Measurements from ENCODE around the gene APRT.

- TF ChIP-seq ATF3 (IDR thresholded peaks at IDR 0.05; ENCODE audit: insufficient read depth, low read depth, low read length): no peak
- no peak for TF ChIP-seq CTCF (IDR thresholded peaks at IDR 0.05; ENCODE audit: control extremely low read depth in 1 of 3, insufficient read depth in 1 of 3, low read depth in 1 of 3, low read length in 3 of 3)
- no peak for TF ChIP-seq CHD7 (IDR thresholded peaks at IDR 0.05; ENCODE audit: insufficient replicate concordance, low read length)
- no peak for TF ChIP-seq POLR2AphosphoS5 (IDR thresholded peaks at IDR 0.05; ENCODE audit: low read depth, low read length)
- TF ChIP-seq POLR2A (IDR thresholded peaks at IDR 0.05; ENCODE audit: control extremely low read depth in 1 of 2, low read depth in 2 of 2, low read length in 2 of 2): no peak
Observed at GRCh38 chr16:88838566-88838965, 26.8 kb upstream of the APRT start.

All from H1 (cell line).